ENCODE results near the gene CLEC3B.

DNA sequence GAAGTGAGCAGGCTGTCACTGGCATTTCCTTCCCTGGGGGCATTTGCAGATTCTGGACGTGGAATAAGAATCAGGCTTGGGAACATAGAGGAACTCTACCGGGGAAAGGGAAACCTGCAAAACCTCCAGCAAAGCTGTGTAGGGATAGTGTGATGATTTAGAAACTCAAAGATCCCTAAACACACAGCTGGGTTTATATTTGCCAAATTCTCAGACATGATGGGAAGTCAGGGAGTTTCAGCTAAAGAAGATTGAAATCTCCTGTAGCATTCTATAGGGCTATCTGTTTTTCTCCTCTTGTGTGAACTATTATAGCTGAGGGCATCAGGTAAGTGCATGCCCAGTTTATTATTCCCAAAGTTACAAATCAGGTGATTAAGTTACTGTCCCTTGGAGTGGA is 9.2 kb upstream of the CLEC3B start:
- TF ChIP-seq EZH2 (IDR thresholded peaks at IDR 0.05; ENCODE audit: low read length, missing control alignments), result no peak
- TF ChIP-seq, protein P1, sequence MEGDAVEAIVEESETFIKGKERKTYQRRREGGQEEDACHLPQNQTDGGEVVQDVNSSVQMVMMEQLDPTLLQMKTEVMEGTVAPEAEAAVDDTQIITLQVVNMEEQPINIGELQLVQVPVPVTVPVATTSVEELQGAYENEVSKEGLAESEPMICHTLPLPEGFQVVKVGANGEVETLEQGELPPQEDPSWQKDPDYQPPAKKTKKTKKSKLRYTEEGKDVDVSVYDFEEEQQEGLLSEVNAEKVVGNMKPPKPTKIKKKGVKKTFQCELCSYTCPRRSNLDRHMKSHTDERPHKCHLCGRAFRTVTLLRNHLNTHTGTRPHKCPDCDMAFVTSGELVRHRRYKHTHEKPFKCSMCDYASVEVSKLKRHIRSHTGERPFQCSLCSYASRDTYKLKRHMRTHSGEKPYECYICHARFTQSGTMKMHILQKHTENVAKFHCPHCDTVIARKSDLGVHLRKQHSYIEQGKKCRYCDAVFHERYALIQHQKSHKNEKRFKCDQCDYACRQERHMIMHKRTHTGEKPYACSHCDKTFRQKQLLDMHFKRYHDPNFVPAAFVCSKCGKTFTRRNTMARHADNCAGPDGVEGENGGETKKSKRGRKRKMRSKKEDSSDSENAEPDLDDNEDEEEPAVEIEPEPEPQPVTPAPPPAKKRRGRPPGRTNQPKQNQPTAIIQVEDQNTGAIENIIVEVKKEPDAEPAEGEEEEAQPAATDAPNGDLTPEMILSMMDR (conservative IDR thresholded peaks at IDR 0.05 in 1 of 2, IDR thresholded peaks at IDR 0.05 in 1 of 2; ENCODE audit: low read depth in 1 of 2, low read length in 2 of 2), result no peak

Data from fibroblast of lung (primary cell).